Activated B cell treated with CpG ODN at 0.5 μM for 24 hours (primary cell): ENCODE measurements around the gene TM9SF4. TPM values are rescaled to one million over a fixed set of nuclear protein-coding genes. Genes with fewer than 3 reads are reported as not detected.
"Not testable (repeated sequence)": the region's sequence is repeated elsewhere in the genome, so short reads cannot be mapped to it uniquely, and the experiment has no call there.

Source experiments
- ATAC-seq: fragments of 200-7000 bp; cut with Tn5 transposase; one replicate; pipeline ENCODE4 v1.10.0; 2021; ENCODE audit warnings: low read depth, mild to moderate bottlenecking, moderate library complexity
- CTCF ChIA-PET: fragments of 350-600 bp; sonication (Branson Sonifier 250); formaldehyde crosslinking; loops from one replicate; lab custom pipeline; 2021; ENCODE audit warnings: antibody characterized with exemption; lab: Charles Lee
- POLR2A ChIA-PET: fragments of 350-600 bp; sonication (Branson Sonifier 250); formaldehyde crosslinking; loops from one replicate; lab custom pipeline; 2021; ENCODE audit warnings: antibody characterized with exemption; lab: Charles Lee
- DNase-seq: peaks from one replicate; pipeline ENCODE4 v3.0.0; 2022
- H3K27ac Mint-ChIP-seq: one replicate; pipeline ENCODE4 v1.8.0; 2020; ENCODE audit warnings: mixed read lengths
- H3K27me3 Mint-ChIP-seq: one replicate; pipeline ENCODE4 v1.8.0; 2021; ENCODE audit warnings: mixed read lengths
- H3K36me3 Mint-ChIP-seq: one replicate; pipeline ENCODE4 v1.8.0; 2021; ENCODE audit warnings: low read depth, mixed read lengths
- H3K4me1 Mint-ChIP-seq: one replicate; pipeline ENCODE4 v1.8.0; 2021; ENCODE audit warnings: mixed read lengths
- H3K4me3 Mint-ChIP-seq: one replicate; pipeline ENCODE4 v1.8.0; 2020; ENCODE audit warnings: mild to moderate bottlenecking, mixed read lengths
- H3K9me3 Mint-ChIP-seq: one replicate; pipeline ENCODE4 v1.8.0; 2020; ENCODE audit warnings: mixed read lengths
- intact Hi-C: fragments of 100-400 bp; cut with micrococcal nuclease; formaldehyde crosslinking; loops from one replicate; pipeline ENCODE4 v1.15.1; 2024
- total RNA-seq: library from RNA; stranded (reverse); gene quantifications from 2 replicates; pipeline ENCODE4 v1.2.3, GENCODE V29; 2022
- TF ChIP-seq, protein P1 (sequence below): fragments of 200-600 bp; IDR thresholded peaks from one replicate; pipeline ENCODE4 v1.8.0; 2022; ENCODE audit warnings: antibody characterized with exemption, mild to moderate bottlenecking

TM9SF4 gene
- total RNA-seq, 1 donor from 2014 or later, result 48.1 TPM

DNA sequence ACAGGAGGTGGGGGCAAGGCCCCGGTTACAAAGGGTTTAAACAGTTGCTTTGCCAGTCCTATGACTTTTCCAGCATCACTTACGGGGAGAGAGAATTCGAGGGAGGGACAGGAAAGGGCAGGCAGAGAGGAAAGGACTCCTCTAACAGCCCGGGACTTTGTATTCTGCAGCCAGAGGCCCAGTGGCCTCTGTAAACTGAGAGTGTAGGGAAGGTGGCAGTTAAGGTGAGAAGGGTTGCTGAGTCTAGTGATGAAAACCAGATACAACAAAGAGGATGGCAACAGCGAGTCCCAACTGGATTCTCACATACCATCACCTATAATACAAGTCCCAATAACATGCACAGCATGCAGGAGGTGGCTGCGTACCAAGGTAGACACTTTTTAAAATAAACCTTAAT lies 84.5 kb downstream of the TM9SF4 start:
- Mint-ChIP-seq H3K4me1 (peaks cover 13% of the 10 kb centered on the region), H3K36me3 (peaks cover 55% of the 10 kb centered on the region), H3K27me3 (no peaks in the 10 kb centered on the region), H3K27ac (no peak overlapping the region), H3K4me3 (no peak overlapping the region), H3K9me3 (no peaks in the 10 kb centered on the region)
- ChIA-PET POLR2A (interaction anchor here (0.6 kb wide), 1 partner anchor 37 kb away, joined by 3 read pairs; no protein-coding TSS in a partner anchor), CTCF (no interaction called here)
- intact Hi-C loops, result no loop called here
- TF ChIP-seq, protein P1, sequence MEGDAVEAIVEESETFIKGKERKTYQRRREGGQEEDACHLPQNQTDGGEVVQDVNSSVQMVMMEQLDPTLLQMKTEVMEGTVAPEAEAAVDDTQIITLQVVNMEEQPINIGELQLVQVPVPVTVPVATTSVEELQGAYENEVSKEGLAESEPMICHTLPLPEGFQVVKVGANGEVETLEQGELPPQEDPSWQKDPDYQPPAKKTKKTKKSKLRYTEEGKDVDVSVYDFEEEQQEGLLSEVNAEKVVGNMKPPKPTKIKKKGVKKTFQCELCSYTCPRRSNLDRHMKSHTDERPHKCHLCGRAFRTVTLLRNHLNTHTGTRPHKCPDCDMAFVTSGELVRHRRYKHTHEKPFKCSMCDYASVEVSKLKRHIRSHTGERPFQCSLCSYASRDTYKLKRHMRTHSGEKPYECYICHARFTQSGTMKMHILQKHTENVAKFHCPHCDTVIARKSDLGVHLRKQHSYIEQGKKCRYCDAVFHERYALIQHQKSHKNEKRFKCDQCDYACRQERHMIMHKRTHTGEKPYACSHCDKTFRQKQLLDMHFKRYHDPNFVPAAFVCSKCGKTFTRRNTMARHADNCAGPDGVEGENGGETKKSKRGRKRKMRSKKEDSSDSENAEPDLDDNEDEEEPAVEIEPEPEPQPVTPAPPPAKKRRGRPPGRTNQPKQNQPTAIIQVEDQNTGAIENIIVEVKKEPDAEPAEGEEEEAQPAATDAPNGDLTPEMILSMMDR, result no peak
- DNase-seq (no peak), ATAC-seq (no peak)

DNA sequence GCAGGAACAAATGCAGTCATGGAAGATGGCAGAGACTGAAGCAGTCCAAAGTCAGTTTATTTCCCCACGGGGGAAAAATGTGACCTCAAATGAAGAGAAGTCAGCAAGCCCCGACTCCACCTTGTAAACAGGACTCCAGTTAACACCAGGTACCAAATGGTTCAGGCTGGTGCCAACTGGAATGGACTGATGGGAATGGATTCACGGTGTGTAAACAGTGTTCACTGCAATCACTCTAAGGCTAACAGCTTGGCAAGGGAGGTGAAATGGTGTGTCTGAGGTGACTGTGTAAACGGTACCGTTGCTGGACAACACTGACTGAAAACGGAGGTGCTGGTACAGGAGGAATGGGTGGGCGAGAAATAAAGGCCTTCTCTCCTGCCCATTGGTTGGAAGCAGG lies 86.1 kb downstream of the TM9SF4 start:
- POLR2A ChIA-PET, result no interaction called here
- TF ChIP-seq, protein P1, result no peak

DNA sequence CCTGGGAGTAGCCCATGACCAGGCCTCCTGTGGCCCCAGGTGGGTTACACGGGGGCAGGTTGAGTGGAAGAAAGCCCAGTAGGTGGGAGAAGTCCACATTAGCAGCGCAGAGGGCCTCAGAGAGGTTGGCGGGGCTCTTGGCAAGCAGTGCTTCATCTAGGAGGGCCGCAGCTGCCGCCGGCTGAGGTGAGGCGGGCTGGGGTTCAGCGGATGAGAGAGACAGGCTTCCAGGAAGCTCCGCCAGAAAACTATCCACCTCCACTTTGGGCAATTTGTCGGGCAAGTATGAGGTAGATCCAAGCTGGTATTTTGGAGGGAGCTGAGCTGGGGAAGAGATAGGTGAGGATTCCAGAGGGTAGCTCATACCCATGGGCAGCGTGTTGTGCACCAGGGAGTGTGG lies 87.1 kb downstream of the TM9SF4 start:
- H3K9me3 Mint-ChIP-seq, H3K4me3 Mint-ChIP-seq, CTCF ChIA-PET, H3K27me3 Mint-ChIP-seq, DNase-seq, H3K4me1 Mint-ChIP-seq, H3K27ac Mint-ChIP-seq, ATAC-seq, intact Hi-C loops: not testable (repeated sequence)
- H3K36me3 Mint-ChIP-seq, result peaks cover 77% of the 10 kb centered on the region
- POLR2A ChIA-PET, result interaction anchor here (0.6 kb wide), 2 partner anchors 131 to 257 kb away, joined by 3 to 4 read pairs; no protein-coding TSS in a partner anchor

More for the DNA sequence above, 86.1 kb downstream of the TM9SF4 start:
- intact Hi-C loops, result no loop called here
- H3K9me3 Mint-ChIP-seq, result no peaks in the 10 kb centered on the region
- CTCF ChIA-PET, result no interaction called here
- H3K36me3 Mint-ChIP-seq, result peaks cover 67% of the 10 kb centered on the region
- H3K27ac Mint-ChIP-seq, result no peak overlapping the region
- ATAC-seq (no peak), DNase-seq (no peak)
- peaks cover 4% of the 10 kb centered on the region for H3K4me1 Mint-ChIP-seq
- H3K27me3 Mint-ChIP-seq, result no peaks in the 10 kb centered on the region
- no peak overlapping the region for H3K4me3 Mint-ChIP-seq

DNA sequence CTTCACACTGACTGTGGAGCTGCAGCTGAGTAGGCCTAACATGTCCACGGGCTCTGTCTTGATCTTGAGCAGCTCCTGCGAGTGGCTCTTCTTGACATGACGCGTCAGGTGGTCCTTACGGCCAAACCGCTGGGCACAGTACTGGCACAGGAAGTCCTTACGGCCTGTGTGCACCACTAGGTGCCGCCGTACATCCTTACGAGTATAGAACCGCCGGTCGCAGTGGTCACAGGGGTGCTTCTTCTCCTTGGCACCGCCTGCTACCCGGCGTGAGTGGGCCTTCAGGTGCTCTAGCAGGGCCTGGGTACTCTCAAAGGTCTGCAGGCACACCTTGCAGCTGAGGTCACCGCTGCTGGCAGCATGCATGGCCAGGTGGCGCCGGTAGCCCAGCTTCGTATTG lies 87.6 kb downstream of the TM9SF4 start:
- H3K4me1 Mint-ChIP-seq, POLR2A ChIA-PET, intact Hi-C loops, ATAC-seq, H3K27ac Mint-ChIP-seq, H3K27me3 Mint-ChIP-seq, CTCF ChIA-PET, H3K4me3 Mint-ChIP-seq, H3K9me3 Mint-ChIP-seq, DNase-seq: not testable (repeated sequence)
- H3K36me3 Mint-ChIP-seq, result peaks cover 79% of the 10 kb centered on the region

DNA sequence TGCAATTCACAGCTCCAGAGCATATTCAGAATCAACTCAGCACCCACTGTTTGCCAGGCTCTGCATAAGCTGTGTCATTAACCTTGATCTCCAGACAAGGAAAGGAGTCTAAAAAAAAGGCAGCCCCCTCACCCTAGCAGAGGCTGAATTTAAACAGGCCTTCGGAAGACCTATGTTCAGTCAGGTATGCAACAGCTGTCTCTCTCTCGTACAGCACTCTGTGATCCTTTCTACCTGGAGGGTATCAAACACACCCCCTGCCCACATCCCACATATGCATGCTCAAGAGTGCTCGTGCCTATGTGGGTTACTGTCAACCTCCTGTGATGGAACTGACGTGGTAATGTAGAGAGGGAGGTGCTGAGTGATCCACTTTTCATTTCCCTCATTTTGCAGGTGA lies 89.5 kb downstream of the TM9SF4 start:
- TF ChIP-seq, protein P1, result no peak
- peaks cover 89% of the 10 kb centered on the region for H3K36me3 Mint-ChIP-seq
- no peak overlapping the region for H3K4me3 Mint-ChIP-seq
- intact Hi-C loops, result no loop called here
- H3K4me1 Mint-ChIP-seq, result peaks cover 11% of the 10 kb centered on the region
- no peaks in the 10 kb centered on the region for H3K27me3 Mint-ChIP-seq
- CTCF ChIA-PET, result no interaction called here
- no peak for ATAC-seq
- no peak for DNase-seq
- H3K27ac Mint-ChIP-seq, result no peak overlapping the region
- no peaks in the 10 kb centered on the region for H3K9me3 Mint-ChIP-seq
- POLR2A ChIA-PET, result no interaction called here

DNA sequence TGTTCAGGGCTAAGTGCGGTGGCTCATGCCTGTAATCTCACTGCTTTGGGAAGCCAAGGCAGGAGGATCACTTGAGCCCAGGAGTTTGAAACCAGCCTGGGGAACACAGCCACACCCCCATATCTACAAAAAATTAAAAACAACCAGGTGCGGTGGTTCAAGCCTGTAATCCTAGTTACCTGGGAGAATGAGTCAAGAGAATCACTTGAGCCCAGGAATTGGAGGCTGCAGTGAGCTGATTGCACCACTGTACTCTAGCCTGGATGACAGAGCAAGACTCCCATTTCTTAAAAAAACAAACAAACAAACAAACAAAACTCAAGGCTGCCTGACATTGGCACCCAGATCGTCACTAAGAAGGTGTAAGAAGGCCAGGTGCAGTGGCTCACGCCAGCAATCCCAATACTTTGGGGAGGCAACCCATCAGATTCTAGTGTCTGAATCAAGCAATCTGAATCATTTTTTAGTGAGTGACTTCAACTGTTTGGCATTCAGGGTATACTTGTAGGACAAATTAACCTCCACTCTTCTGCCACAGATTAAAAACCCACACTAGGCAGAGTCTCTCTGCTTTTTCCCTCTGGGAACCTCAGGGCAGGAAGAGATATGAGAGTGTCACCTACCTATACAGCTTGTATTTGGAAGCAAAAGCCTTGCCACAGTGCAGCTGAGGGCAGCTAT lies 91.9 kb downstream of the TM9SF4 start:
- ATAC-seq (no peak), DNase-seq (no peak)
- H3K27ac Mint-ChIP-seq, result no peak overlapping the region
- ChIA-PET POLR2A (no interaction called here), CTCF (no interaction called here)
- H3K27me3 Mint-ChIP-seq, result no peaks in the 10 kb centered on the region
- TF ChIP-seq, protein P1, result no peak
- no peaks in the 10 kb centered on the region for H3K9me3 Mint-ChIP-seq
- H3K4me1 Mint-ChIP-seq, result peaks cover 36% of the 10 kb centered on the region
- intact Hi-C loops, result loop anchor here (10.0 kb wide), 1 partner anchor 247 kb away; the partner anchor contains the start of gene PDRG1
- no peak overlapping the region for H3K4me3 Mint-ChIP-seq
- H3K36me3 Mint-ChIP-seq, result peaks cover 70% of the 10 kb centered on the region
